ENCODE results near the gene LRRTM4.

The LRRTM4 gene

GRCh38 chr2:76975752-76976151 lies 546.4 kb downstream of the LRRTM4 start:
- no peak for TF ChIP-seq CTCF (conservative IDR thresholded peaks at IDR 0.05; ENCODE audit: low read length)
- H3K4me3 ChIP-seq (ENCODE audit: low read length) = no peak overlapping the region
- no peak for DNase-seq (ENCODE audit: low read depth)

- H3K4me3 ChIP-seq (ENCODE audit: low read length) = no peak overlapping the region
- DNase-seq (ENCODE audit: low read depth) = no peak
- TF ChIP-seq CTCF (conservative IDR thresholded peaks at IDR 0.05; ENCODE audit: low read length) = no peak
Measured at GRCh38 chr2:76973610-76974009, 548.6 kb downstream of the LRRTM4 start.

- no peak overlapping the region for H3K4me3 ChIP-seq (ENCODE audit: low read length)
- no peak for TF ChIP-seq CTCF (conservative IDR thresholded peaks at IDR 0.05; ENCODE audit: low read length)
- no peak for DNase-seq (ENCODE audit: low read depth)
Measured at GRCh38 chr2:76965772-76966171, 556.4 kb downstream of the LRRTM4 start.

- DNase-seq (ENCODE audit: low read depth) = no peak
- no peak overlapping the region for H3K4me3 ChIP-seq (ENCODE audit: low read length)
- no peak for TF ChIP-seq CTCF (conservative IDR thresholded peaks at IDR 0.05; ENCODE audit: low read length)
Measured at GRCh38 chr2:76958749-76959148, 563.4 kb downstream of the LRRTM4 start.

GRCh38 chr2:76953733-76954347 lies 568.3 kb downstream of the LRRTM4 start:
- H3K4me3 ChIP-seq (ENCODE audit: low read length) = no peak overlapping the region
- TF ChIP-seq CTCF (conservative IDR thresholded peaks at IDR 0.05; ENCODE audit: low read length) = peak; percentile 24
- DNase-seq (ENCODE audit: low read depth) = peak; percentile 1

GRCh38 chr2:76946631-76947145 lies 575.5 kb downstream of the LRRTM4 start:
- H3K4me3 ChIP-seq (ENCODE audit: low read length) = no peak overlapping the region
- DNase-seq (ENCODE audit: low read depth) = no peak
- TF ChIP-seq CTCF (conservative IDR thresholded peaks at IDR 0.05; ENCODE audit: low read length) = no peak

GRCh38 chr2:76940559-76940958 lies 581.6 kb downstream of the LRRTM4 start:
- H3K4me3 ChIP-seq (ENCODE audit: low read length) = no peak overlapping the region
- TF ChIP-seq CTCF (conservative IDR thresholded peaks at IDR 0.05; ENCODE audit: low read length) = no peak
- DNase-seq (ENCODE audit: low read depth) = no peak
